ENCODE measurements around the gene PNPLA7.
"Not testable (repeated sequence)": the region's sequence is repeated elsewhere in the genome, so short reads cannot be mapped to it uniquely, and the experiment has no call there.

The PNPLA7 gene

GRCh38 chr9:137575364-137575715, 25.1 kb upstream of the PNPLA7 start:
- DNase-seq (ENCODE audit: low read depth in 2 of 2) = no peak

GRCh38 chr9:137574192-137574591, 24.0 kb upstream of the PNPLA7 start:
- no peak for DNase-seq (ENCODE audit: low read depth in 2 of 2)

- DNase-seq (ENCODE audit: low read depth in 2 of 2) = no peak
Observed at GRCh38 chr9:137570566-137570965, 20.4 kb upstream of the PNPLA7 start.

- no peak for DNase-seq (ENCODE audit: low read depth in 2 of 2)
Observed at GRCh38 chr9:137569609-137570203, 19.5 kb upstream of the PNPLA7 start.

- DNase-seq (ENCODE audit: low read depth in 2 of 2) = not testable (repeated sequence)
Observed at GRCh38 chr9:137568445-137568844, 18.2 kb upstream of the PNPLA7 start.

GRCh38 chr9:137564817-137565411, 14.7 kb upstream of the PNPLA7 start:
- DNase-seq (ENCODE audit: low read depth in 2 of 2) = no peak

DNA sequence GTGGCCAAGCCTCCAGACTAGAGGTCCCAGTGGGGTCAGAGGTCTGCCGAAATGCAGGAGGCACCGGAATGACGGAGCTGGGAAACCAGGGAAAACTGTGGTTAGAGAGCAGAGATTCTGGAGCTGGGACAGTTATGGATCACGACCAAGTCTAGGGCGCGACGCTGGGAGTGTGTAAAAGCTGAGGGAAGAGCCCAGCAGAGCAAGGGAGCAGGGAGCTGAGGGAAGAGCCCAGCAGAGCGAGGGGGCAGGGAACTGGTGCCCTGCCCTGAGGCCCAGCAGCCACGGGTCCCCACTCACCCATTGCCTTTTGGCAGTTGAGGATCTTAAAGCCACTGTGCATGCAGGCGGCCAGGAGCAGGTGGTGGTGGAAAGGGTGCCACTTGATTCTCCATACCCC, 13.9 kb upstream of the PNPLA7 start:
- no peak for DNase-seq (ENCODE audit: low read depth in 2 of 2)

GRCh38 chr9:137558127-137558526, 7.9 kb upstream of the PNPLA7 start:
- no peak for DNase-seq (ENCODE audit: low read depth in 2 of 2)

DNA sequence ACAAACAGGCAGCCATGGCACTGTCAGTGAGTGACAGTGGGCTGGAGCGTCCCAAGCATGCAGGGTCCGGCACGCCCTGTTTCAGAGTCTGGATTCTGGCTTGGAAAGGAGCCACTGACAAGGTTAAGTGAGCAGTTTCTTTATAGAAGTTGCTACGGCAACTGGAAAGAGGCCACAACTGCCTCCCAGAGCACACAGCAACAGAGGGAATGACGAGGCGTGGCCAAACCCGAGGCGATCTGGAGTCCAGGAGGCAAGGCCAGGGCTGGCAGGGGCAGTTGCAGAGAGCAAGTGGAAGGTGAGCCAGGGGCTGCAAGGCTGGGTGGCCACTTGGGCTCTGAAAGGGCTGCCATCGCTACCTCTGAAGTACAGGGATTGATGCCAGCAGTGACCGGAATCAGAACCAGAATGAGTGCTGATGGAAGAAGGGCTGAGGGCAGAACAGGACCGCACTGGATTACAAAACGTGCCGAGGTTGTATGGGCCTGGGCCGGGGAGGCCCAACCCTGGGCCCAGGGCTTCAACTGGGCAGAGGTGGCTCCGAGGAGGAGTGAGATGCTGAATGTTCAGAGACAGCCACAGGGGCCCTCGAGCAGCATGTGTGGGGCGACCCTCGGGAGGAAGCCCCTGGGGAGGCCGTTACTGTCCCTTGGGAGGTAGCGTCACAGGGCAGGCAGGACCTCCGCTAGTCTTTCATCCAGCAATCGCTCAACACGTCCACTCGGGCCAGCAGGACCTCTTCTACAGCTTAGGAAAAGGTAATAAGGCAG, 6.1 kb upstream of the PNPLA7 start:
- DNase-seq (ENCODE audit: low read depth in 2 of 2) = no peak

GRCh38 chr9:137555179-137555578, 5.0 kb upstream of the PNPLA7 start:
- DNase-seq (ENCODE audit: low read depth in 2 of 2) = no peak

DNA sequence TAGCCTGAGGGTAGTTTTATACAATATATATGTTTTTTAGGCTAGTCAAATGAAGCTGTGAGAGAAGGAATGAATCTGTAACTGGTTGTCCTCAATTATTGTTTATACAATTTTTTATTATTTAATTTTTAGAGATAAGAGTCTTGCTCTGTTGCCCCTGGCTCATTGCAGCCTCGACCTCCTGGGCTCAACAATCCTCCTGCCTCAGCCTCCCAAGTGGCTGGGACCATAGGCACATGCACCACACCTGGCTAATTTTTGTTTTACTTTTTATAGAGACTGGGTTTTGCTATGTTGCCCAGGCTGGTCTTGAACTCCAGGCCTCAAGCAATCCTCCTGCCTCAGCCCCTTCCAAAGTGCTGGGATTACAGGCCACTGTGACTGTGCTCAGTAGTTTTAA, 4.1 kb upstream of the PNPLA7 start:
- DNase-seq (ENCODE audit: low read depth in 2 of 2) = no peak

DNA sequence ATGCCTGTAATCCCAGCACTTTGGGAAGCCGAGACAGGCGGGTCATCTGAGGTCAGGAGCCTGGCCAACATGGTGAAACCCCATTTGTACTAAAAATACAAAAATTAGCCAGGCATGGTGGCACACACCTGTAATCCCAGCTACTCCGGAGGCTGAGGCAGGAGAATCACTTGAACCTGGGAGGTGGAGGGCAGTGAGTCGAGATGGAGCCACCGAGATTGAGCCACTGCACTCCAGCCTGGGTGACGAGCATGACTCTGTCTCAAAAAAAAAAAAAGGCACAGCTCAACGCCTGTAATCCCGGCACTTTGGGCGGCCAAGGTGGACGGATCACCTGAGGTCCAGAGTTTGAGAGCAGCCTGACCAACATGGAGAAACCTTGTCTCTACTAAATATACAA, 3.5 kb upstream of the PNPLA7 start:
- DNase-seq (ENCODE audit: low read depth in 2 of 2) = not testable (repeated sequence)

DNA sequence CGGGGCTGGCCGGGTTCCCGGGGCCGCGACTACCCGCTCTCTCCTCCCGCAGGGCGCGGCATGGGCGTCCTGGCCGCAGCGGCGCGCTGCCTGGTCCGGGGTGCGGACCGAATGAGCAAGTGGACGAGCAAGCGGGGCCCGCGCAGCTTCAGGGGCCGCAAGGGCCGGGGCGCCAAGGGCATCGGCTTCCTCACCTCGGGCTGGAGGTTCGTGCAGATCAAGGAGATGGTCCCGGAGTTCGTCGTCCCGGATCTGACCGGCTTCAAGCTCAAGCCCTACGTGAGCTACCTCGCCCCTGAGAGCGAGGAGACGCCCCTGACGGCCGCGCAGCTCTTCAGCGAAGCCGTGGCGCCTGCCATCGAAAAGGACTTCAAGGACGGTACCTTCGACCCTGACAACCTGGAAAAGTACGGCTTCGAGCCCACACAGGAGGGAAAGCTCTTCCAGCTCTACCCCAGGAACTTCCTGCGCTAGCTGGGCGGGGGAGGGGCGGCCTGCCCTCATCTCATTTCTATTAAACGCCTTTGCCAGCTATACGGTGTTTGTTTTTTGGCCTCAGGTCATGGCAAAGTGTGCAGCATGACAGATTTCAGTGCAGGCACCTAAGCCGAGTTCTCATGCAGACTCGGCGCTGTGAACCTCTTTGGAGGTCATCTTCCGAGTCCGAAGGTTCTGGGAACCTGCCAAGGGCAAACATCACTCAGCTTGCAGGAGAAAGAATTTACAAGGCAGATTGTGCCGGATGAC, 2.0 kb upstream of the PNPLA7 start:
- no peak for DNase-seq (ENCODE audit: low read depth in 2 of 2)

DNA sequence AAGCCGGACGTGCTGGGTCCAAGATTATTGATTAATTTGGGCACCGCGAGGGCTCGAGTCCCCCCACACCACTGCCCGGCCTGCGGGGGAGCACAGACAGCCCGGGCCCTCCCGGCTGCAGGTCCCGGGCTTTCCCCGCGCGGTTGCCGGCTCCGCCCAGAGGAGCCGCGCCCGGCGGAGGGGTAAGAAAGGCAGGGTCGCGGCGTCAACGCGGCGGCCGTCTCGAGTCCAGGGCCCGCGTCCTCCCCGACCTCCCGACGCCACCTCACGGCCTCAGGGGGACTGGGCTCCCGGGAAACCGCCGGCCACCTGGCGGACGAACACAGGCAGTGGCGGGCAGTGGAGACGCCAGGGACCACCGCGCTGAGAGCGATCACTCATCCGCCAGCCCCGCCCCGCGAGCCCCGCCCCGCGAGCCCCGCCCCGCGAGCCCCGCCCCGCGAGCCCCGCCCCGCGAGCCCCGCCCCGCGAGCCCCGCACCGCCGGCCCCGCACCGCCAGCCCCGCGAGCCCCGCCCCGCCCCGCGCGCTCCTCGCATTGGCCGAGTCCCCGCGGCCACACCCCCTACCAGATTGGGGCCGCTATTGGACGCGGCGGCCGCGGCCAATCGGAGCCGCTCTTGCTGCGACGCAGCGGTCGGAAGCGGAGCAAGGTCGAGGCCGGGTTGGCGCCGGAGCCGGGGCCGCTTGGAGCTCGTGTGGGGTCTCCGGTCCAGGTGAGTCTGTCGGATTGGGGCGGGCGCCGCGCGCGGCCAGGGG, 1.2 kb upstream of the PNPLA7 start, which contains the start of gene MRPL41:
TSS of gene MRPL41 (plus strand) at position 616 of the 758 bp plus-strand sequence. CDS start 203 bp downstream, outside the sequence.
- peak; percentile 58 to 74 for DNase-seq (ENCODE audit: low read depth in 2 of 2)

GRCh38 chr9:137550958-137551263, 709 bp upstream of the PNPLA7 start:
- DNase-seq (ENCODE audit: low read depth in 2 of 2) = not testable (repeated sequence)

- DNase-seq (ENCODE audit: low read depth in 2 of 2) = no peak
Observed at GRCh38 chr9:137547687-137548543, 2.3 kb downstream of the PNPLA7 start.

DNA sequence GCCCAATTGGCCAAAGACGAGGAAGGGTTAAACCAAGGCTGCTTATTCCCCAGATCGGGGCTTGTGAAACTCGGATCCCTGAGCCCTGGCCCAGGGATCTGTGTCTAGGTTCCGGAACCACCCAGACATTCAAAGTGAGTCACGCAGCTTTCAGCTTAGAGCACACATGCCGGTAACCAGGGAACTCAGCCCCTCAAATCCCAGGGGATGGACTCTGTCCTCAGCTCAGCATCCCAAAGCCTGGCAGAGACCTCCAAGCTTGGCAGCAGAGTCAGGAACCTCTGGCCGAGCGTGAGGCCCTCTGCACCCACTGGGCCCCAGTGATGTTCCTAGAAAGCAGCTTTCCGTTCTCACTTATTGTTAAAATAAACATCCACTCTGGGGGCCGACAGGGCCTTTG, 5.1 kb downstream of the PNPLA7 start:
- no peak for DNase-seq (ENCODE audit: low read depth in 2 of 2)

DNA sequence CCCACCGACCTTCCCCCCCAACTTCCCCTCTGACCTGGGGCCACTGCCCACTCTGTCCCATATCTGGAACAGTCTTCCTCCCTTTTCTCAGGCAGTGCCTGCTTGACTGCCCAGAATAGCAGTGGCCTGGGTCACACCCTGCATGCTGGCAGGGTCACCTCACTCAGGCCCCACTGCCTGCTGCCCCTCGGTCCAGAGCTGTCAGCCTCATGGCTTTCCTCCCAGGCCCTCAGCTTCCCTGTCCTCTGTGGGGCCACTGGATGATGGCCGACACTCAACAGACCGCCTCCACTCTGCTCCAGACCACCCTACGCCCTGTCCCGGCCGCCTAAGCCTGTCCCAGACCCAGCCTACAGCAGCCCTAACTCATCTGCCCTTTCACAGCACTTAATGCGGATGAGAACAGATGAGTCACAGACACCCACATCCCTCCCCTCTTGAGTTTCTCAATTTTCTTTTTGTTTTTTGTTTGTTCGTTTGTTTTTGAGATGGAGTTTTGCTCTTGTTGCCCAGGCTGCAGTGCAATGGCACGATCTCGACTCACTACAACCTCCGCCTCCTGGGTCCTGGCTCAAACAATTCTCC, 5.9 kb downstream of the PNPLA7 start:
- no peak for DNase-seq (ENCODE audit: low read depth in 2 of 2)

DNA sequence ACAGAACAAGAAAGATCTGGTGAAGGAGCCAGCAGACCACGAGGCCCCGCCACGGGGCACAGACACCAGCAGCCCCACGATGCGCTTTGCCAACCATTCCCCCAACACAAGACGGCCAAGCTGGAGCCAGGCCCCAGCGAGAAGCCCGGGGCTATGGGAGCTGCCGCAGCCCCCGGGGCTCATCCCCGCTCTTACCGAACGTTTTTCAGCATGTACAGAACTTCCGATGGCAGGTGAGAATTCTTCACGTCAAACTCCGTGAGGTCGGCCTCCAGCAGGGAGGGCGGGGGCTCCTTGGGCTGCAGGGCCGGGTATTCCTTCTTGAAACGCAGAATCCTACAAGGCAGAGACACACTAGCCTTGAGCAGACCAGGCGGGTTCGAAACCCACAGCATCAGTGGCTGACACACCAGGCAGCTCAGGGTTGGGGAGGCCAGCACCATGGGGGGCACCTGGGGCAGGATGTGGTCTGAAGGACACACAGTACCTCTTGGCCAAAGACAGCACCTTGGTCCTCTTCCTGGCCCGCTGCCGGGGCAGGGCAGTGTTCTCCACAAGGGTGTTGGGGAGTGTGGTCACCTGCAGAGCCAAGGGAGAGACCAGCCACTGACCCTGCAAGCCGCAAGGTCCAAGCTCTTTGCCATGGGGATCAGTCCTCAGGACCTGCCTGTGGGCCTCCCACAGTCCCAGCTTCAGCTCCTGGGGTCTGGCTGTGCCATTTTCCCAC, 6.8 kb downstream of the PNPLA7 start:
- DNase-seq (ENCODE audit: low read depth in 2 of 2) = no peak

GRCh38 chr9:137542486-137542885, 7.7 kb downstream of the PNPLA7 start:
- DNase-seq (ENCODE audit: low read depth in 2 of 2) = no peak

Data from stimulated activated CD8-positive, alpha-beta memory T cell treated with anti-CD3 and anti-CD28 coated beads, Interleukin-15, amount 100 ng/mL, for 4 hours (primary cell).